ENCODE measurements around the gene BOD1. TPM values are rescaled to one million over a fixed set of nuclear protein-coding genes. Genes with fewer than 3 reads are reported as not detected.

BOD1 gene
- total and polyA plus RNA-seq, 8 donors, result 8.2 to 58.4 (median 26.5) TPM

DNA sequence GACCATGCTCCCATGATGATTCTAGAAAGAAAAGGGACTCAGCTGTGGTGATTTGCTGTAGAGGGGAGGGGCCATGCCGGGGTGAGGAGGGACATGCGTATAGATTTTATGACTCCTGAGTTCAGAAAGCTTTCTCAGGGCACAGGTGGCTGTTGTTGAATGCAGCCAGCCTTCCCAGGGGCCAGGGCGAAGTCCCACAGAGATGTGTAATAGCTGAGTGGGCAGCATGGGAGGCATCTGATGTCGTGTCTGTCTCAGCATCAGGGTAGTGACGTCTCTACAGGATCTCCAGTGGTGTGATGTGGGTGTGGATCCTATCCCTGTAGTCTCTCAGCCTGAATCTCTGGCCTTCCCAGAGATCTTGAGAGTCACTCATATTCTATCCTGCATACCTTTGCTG, 7.8 kb upstream of the BOD1 start:
- peaks cover 0 to under 1% (median 0%) of the 10 kb centered on the region in 4 donors for H3K4me1 ChIP-seq
- no peak overlapping the region for H3K4me3 ChIP-seq
- no peak for DNase-seq
- intact Hi-C loops (cut with DNase I; ENCODE audit: low total_unique reads), result no loop called here
- H3K9me3 ChIP-seq, result no peaks in the 10 kb centered on the region
- 64 to 94% (median 78%) methylated on average over 4 to 5 of the region's 5 CpGs for WGBS, 5 donors
- H3K27ac ChIP-seq, result no peak overlapping the region
- no peak for TF ChIP-seq POLR2A (IDR thresholded peaks at IDR 0.05)
- no peak for TF ChIP-seq CTCF (IDR thresholded peaks at IDR 0.05)
- TF ChIP-seq POLR2AphosphoS5 (IDR thresholded peaks at IDR 0.05), result no peak
- TF ChIP-seq EP300 (IDR thresholded peaks at IDR 0.05), result no peak
- H3K27me3 ChIP-seq, result no peaks in the 10 kb centered on the region
- no peaks in the 10 kb centered on the region for H3K36me3 ChIP-seq

DNA sequence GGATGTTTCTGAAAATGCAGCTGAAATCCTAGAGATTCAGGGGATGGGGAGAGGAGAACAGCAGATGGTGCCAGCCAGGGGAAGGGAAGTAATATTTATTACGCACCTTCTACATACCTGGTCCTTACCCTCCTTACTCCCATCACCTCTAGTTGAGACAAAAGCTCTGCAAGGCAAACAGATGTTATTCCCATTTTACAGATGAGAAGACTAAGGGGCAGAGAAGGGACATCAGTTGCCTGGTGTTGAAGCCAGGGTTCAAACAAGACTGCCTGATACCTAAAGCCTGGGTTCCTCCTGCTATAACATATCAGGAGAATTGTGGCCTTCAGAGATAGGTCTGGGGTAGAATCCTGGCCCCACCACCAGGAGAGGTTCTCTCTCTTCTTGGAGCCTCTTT, 7.3 kb upstream of the BOD1 start:
- H3K27ac ChIP-seq, result no peak overlapping the region
- no peak for TF ChIP-seq POLR2AphosphoS5 (IDR thresholded peaks at IDR 0.05)
- no peak for TF ChIP-seq CTCF (IDR thresholded peaks at IDR 0.05)
- no peak for TF ChIP-seq POLR2A (IDR thresholded peaks at IDR 0.05)
- no peak for TF ChIP-seq EP300 (IDR thresholded peaks at IDR 0.05)
- no peak for DNase-seq
- H3K27me3 ChIP-seq, result no peaks in the 10 kb centered on the region
- no peaks in the 10 kb centered on the region for H3K9me3 ChIP-seq
- no peak overlapping the region for H3K4me3 ChIP-seq
- peaks cover 0 to 5% (median 0%) of the 10 kb centered on the region in 4 donors for H3K4me1 ChIP-seq
- no peaks in the 10 kb centered on the region for H3K36me3 ChIP-seq
- intact Hi-C loops (cut with DNase I; ENCODE audit: low total_unique reads), result no loop called here
- WGBS, 5 donors, result 83 to 100% (median 95%) methylated on average over 1 of the region's 1 CpG

- no peak for TF ChIP-seq EP300 (IDR thresholded peaks at IDR 0.05)
- TF ChIP-seq POLR2AphosphoS5 (IDR thresholded peaks at IDR 0.05), result no peak
- TF ChIP-seq CTCF (IDR thresholded peaks at IDR 0.05), result no peak
- no peak for TF ChIP-seq POLR2A (IDR thresholded peaks at IDR 0.05)
- Histone ChIP-seq H3K27me3 (no peaks in the 10 kb centered on the region), H3K4me1 (peaks cover 0 to 6% (median 0%) of the 10 kb centered on the region in 4 donors), H3K27ac (no peak overlapping the region), H3K9me3 (no peaks in the 10 kb centered on the region), H3K36me3 (no peaks in the 10 kb centered on the region), H3K4me3 (no peak overlapping the region)
- DNase-seq, result peak in 1 of 2 donors; percentile 37
- intact Hi-C loops (cut with DNase I; ENCODE audit: low total_unique reads), result no loop called here
- WGBS, 5 donors, result 74 to 82% (median 77%) methylated on average over 10 of the region's 10 CpGs
Measured at GRCh38 chr5:173623296-173623771, 6.9 kb upstream of the BOD1 start.

- WGBS, 5 donors, result 73 to 83% (median 82%) methylated on average over 19 of the region's 19 CpGs
Measured at GRCh38 chr5:173622183-173623047, 6.0 kb upstream of the BOD1 start.

More at GRCh38 chr5:173622183-173623047, 6.0 kb upstream of the BOD1 start:
- Histone ChIP-seq H3K4me1 (peaks cover 0 to 8% (median 1%) of the 10 kb centered on the region in 4 donors), H3K4me3 (no peak overlapping the region), H3K36me3 (no peaks in the 10 kb centered on the region), H3K27me3 (no peaks in the 10 kb centered on the region), H3K27ac (no peak overlapping the region), H3K9me3 (no peaks in the 10 kb centered on the region)
- TF ChIP-seq POLR2A (IDR thresholded peaks at IDR 0.05), result no peak
- TF ChIP-seq CTCF (IDR thresholded peaks at IDR 0.05), result no peak
- no peak for TF ChIP-seq EP300 (IDR thresholded peaks at IDR 0.05)
- TF ChIP-seq POLR2AphosphoS5 (IDR thresholded peaks at IDR 0.05), result no peak
- intact Hi-C loops (cut with DNase I; ENCODE audit: low total_unique reads), result no loop called here
- no peak for DNase-seq
